Measurements from ENCODE around the gene SOAT2. TPM values are rescaled to one million over a fixed set of nuclear protein-coding genes. Genes with fewer than 3 reads are reported as not detected.
A peak's percentile ranks its signal among the peaks of the same experiment; 100 is the strongest.
"Not testable (repeated sequence)": the region's sequence is repeated elsewhere in the genome, so short reads cannot be mapped to it uniquely, and the experiment has no call there.

SOAT2 gene
- total RNA-seq, 6 experiments from 2014 or later: 0.62 to 3.4 (median 0.99) TPM

GRCh38 chr12:53107122-53107521, 3.8 kb downstream of the SOAT2 start:
- WGBS (ENCODE audit: insufficient coverage, low coverage, low lambda C conversion rate, missing lambda C conversion rate): 72% methylated on average over 7 of the region's 7 CpGs
- Histone ChIP-seq H3K27ac (no peak overlapping the region), H3K4me1 (peaks cover 0 to 39% (median 14%) of the 10 kb centered on the region in 4 donors), H3K9me3 (no peaks in the 10 kb centered on the region), H3K36me3 (no peaks in the 10 kb centered on the region), H3K27me3 (no peaks in the 10 kb centered on the region), H3K4me3 (no peak overlapping the region)
- no peak for TF ChIP-seq POLR2A (IDR thresholded peaks at IDR 0.05)
- TF ChIP-seq, protein P1, sequence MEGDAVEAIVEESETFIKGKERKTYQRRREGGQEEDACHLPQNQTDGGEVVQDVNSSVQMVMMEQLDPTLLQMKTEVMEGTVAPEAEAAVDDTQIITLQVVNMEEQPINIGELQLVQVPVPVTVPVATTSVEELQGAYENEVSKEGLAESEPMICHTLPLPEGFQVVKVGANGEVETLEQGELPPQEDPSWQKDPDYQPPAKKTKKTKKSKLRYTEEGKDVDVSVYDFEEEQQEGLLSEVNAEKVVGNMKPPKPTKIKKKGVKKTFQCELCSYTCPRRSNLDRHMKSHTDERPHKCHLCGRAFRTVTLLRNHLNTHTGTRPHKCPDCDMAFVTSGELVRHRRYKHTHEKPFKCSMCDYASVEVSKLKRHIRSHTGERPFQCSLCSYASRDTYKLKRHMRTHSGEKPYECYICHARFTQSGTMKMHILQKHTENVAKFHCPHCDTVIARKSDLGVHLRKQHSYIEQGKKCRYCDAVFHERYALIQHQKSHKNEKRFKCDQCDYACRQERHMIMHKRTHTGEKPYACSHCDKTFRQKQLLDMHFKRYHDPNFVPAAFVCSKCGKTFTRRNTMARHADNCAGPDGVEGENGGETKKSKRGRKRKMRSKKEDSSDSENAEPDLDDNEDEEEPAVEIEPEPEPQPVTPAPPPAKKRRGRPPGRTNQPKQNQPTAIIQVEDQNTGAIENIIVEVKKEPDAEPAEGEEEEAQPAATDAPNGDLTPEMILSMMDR (IDR thresholded peaks at IDR 0.05): no peak
- DNase-seq (no peak), ATAC-seq (no peak)
- intact Hi-C loops (cut with DNase I): no loop called here

DNA sequence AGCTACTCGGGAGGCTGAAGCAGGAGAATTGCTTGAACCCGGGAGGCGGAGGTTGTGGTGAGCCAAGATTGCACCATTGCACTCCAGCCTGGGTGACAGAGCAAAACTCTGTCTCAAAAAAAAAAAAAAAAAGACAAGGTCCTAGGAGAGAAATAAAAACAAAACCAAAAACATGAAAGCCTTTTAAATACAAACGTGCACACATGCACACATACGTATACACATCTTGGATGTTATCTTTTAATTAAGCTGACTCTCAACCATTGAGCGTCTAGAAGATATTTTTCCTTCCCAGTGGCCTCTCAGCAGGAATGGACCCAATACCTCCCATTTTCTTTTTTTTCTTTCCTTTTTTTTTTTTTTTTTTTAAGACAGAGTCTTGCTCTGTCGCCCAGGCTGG, 9.1 kb downstream of the SOAT2 start:
- 87% methylated on average over 4 of the region's 7 CpGs for WGBS (ENCODE audit: insufficient coverage, low coverage, low lambda C conversion rate, missing lambda C conversion rate)
- DNase-seq; H3K36me3 ChIP-seq; H3K27me3 ChIP-seq; ATAC-seq; intact Hi-C loops (cut with DNase I); H3K27ac ChIP-seq; H3K4me3 ChIP-seq; H3K4me1 ChIP-seq; H3K9me3 ChIP-seq: not testable (repeated sequence)

- intact Hi-C loops (cut with DNase I): no loop called here
- no peak for DNase-seq
- Histone ChIP-seq H3K9me3 (no peaks in the 10 kb centered on the region), H3K27me3 (no peaks in the 10 kb centered on the region), H3K4me1 (no peaks in the 10 kb centered on the region), H3K27ac (no peak overlapping the region), H3K36me3 (no peaks in the 10 kb centered on the region), H3K4me3 (no peak overlapping the region)
- WGBS (ENCODE audit: insufficient coverage, low coverage, low lambda C conversion rate, missing lambda C conversion rate): 89% methylated on average over 7 of the region's 12 CpGs
- TF ChIP-seq, protein P1 (IDR thresholded peaks at IDR 0.05): no peak
- TF ChIP-seq POLR2A (IDR thresholded peaks at IDR 0.05): no peak
- no peak for ATAC-seq
These were observed 9.9 kb downstream of the SOAT2 start for GRCh38 chr12:53113136-53113705.

DNA sequence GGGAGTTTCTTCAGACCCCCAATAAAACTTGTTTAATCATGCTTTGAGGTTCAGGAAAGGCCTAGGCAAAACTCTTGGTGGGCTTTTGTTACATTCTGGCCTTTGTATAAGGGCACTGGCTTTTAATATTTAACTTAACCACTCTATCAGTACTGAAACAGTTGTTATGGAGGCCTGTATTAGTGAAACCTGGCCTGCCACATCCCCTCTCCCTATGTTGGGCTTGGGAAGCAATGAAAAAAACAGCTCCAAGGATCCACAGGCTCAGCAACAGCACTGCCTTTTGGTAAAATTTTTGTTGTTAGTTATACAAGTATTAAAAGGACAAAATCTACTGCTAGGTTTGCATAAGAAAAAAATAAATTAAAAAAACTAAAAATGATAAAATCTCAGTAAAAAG, 10.7 kb downstream of the SOAT2 start:
- intact Hi-C loops (cut with DNase I): no loop called here
- TF ChIP-seq, protein P1 (IDR thresholded peaks at IDR 0.05): no peak
- TF ChIP-seq POLR2A (IDR thresholded peaks at IDR 0.05): no peak
- Histone ChIP-seq H3K4me3 (no peak overlapping the region), H3K27ac (no peak overlapping the region), H3K4me1 (no peaks in the 10 kb centered on the region), H3K9me3 (no peaks in the 10 kb centered on the region), H3K36me3 (no peaks in the 10 kb centered on the region), H3K27me3 (no peaks in the 10 kb centered on the region)
- DNase-seq: no peak
- ATAC-seq: no peak

DNA sequence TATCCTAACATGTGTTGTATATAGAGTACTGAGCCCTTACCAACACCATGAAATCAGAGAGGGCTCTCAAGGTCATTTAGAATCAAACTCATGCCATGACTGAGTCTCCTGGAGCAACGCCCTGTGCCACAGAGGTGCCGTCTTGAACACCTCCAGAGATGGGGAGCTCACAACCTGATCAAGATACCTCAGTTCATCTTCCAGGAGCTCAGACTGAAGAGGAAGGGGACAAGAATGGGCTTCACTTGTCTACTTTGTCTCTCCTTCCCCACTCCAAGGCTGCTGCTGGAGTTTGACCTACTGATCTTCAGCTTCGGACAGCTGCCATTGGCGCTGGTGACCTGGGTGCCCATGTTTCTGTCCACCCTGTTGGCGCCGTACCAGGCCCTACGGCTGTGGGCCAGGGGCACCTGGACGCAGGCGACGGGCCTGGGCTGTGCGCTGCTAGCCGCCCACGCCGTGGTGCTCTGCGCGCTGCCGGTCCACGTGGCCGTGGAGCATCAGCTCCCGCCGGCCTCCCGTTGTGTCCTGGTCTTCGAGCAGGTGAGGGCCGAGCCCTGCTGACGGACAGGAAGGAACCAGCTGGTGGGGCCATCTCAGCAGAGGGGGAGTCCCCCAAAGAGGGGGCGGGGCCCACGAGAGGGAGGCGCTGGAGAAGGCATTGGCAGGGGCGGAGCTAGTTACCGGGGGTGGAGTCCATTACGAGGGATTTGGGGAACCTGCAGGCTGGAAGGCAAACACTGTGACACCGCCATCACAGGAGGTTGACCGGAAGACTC, 12.0 kb downstream of the SOAT2 start:
- WGBS (ENCODE audit: insufficient coverage, low coverage, low lambda C conversion rate, missing lambda C conversion rate): no CpG with 5 or more reads among the region's 33 CpGs
- intact Hi-C loops (cut with DNase I): no loop called here
- Histone ChIP-seq H3K36me3 (no peaks in the 10 kb centered on the region), H3K4me1 (no peaks in the 10 kb centered on the region), H3K4me3 (no peak overlapping the region), H3K27ac (no peak overlapping the region), H3K9me3 (no peaks in the 10 kb centered on the region), H3K27me3 (no peaks in the 10 kb centered on the region)
- no peak for DNase-seq
- TF ChIP-seq, protein P1 (IDR thresholded peaks at IDR 0.05): no peak
- ATAC-seq: peak in 1 of 4 donors; percentile 30
